MM.1S (cell line): Measurements from ENCODE around the gene ZBTB11.

Experiments used
- DNase-seq: peaks from one replicate; pipeline ENCODE4 v3.0.0-alpha.2; 2015
- H2AFZ ChIP-seq: fragments of 300-600 bp; sonication (generic); 2 replicates; pipeline ENCODE4 v1.6.0; 2016; ENCODE audit warnings: antibody characterized with exemption, low read length
- H3F3A ChIP-seq: fragments of 300-600 bp; sonication (generic); 2 replicates; pipeline ENCODE4 v1.6.1; 2016; ENCODE audit warnings: mild to moderate bottlenecking, antibody characterized with exemption, low read length, moderate library complexity, mixed read lengths; ENCODE audit not compliant: insufficient read depth
- H3K27ac ChIP-seq: fragments of 300-600 bp; sonication (generic); 2 replicates; pipeline ENCODE4 v1.5.1; 2016; ENCODE audit warnings: mild to moderate bottlenecking, low read length
- H3K27me3 ChIP-seq: fragments of 300-600 bp; sonication (generic); replicated peaks from 2 replicates; pipeline ENCODE4 v1.6.0; 2016; ENCODE audit warnings: low read length; ENCODE audit not compliant: insufficient read depth
- H3K36me3 ChIP-seq: fragments of 300-600 bp; sonication (generic); replicated peaks from 2 replicates; pipeline ENCODE4 v1.6.1; 2016; ENCODE audit warnings: mild to moderate bottlenecking, low read length, mixed read lengths; ENCODE audit not compliant: insufficient read depth
- H3K4me1 ChIP-seq: fragments of 300-600 bp; sonication (generic); 2 replicates; pipeline ENCODE4 v1.6.1; 2016; ENCODE audit warnings: low read length, mixed read lengths
- H3K4me2 ChIP-seq: fragments of 300-600 bp; sonication (generic); 2 replicates; pipeline ENCODE4 v1.6.0; 2016; ENCODE audit warnings: low read depth, low read length
- H3K4me3 ChIP-seq: fragments of 300-600 bp; sonication (generic); 2 replicates; pipeline ENCODE4 v1.5.1; 2016; ENCODE audit warnings: low read length, mixed read lengths
- H3K79me2 ChIP-seq: fragments of 300-600 bp; sonication (generic); 2 replicates; pipeline ENCODE4 v1.6.1; 2016; ENCODE audit warnings: mixed run types, low read length, mixed read lengths
- H3K9ac ChIP-seq: fragments of 300-600 bp; sonication (generic); 2 replicates; pipeline ENCODE4 v1.6.1; 2016; ENCODE audit warnings: low read length, mixed read lengths
- H3K9me2 ChIP-seq: fragments of 300-600 bp; sonication (generic); replicated peaks from 2 replicates; pipeline ENCODE4 v1.6.1; 2016; ENCODE audit warnings: mild to moderate bottlenecking, low read length, mixed read lengths; ENCODE audit not compliant: insufficient read depth
- H3K9me3 ChIP-seq: fragments of 300-600 bp; sonication (generic); replicated peaks from 2 replicates; pipeline ENCODE4 v1.6.1; 2016; ENCODE audit warnings: mild to moderate bottlenecking, low read length, mixed read lengths; ENCODE audit not compliant: insufficient read depth
- H4K20me1 ChIP-seq: fragments of 300-600 bp; sonication (generic); 2 replicates; pipeline ENCODE4 v1.6.1; 2016; ENCODE audit warnings: mild to moderate bottlenecking, low read length, moderate library complexity, mixed read lengths; ENCODE audit not compliant: insufficient read depth
- CTCF ChIP-seq: fragments of 300-600 bp; sonication (generic); IDR thresholded peaks from 2 replicates; pipeline ENCODE4 v1.5.1; 2016; ENCODE audit warnings: antibody characterized with exemption, low read length, mixed read lengths
- EZH2 ChIP-seq: fragments of 300-600 bp; sonication (generic); optimal IDR thresholded peaks from 2 replicates; pipeline ENCODE3; 2017; ENCODE audit warnings: low read depth, mild to moderate bottlenecking, antibody characterized with exemption, low read length, mixed read lengths
- EZH2phosphoT487 ChIP-seq: fragments of 300-600 bp; sonication (generic); IDR thresholded peaks from 2 replicates; pipeline ENCODE4 v1.6.1; 2018; ENCODE audit warnings: antibody characterized with exemption, low read length

Gene ZBTB11

GRCh38 chr3:101676765-101677435, at the start of gene ZBTB11:
Gene ZBTB11, minus strand, starts transcription at chr3:101677132. Its CDS starts 218 bp downstream, at chr3:101676914.
- Histone ChIP-seq H3K27ac (peak within 1 kb of the TSS; percentile 95), H4K20me1 (no peaks in the 10 kb centered on the region), H3F3A (peaks cover 33% of the 10 kb centered on the region), H3K4me3 (peak within 1 kb of the TSS; percentile 100), H3K9me2 (no peaks in the 10 kb centered on the region), H3K4me2 (peak within 1 kb of the TSS; percentile 89), H3K36me3 (peaks cover 15% of the 10 kb centered on the region), H3K27me3 (no peaks in the 10 kb centered on the region), H3K9me3 (no peaks in the 10 kb centered on the region), H3K4me1 (peaks cover 15% of the 10 kb centered on the region), H2AFZ (peak within 1 kb of the TSS; percentile 99), H3K79me2 (peaks cover 74% of the 10 kb centered on the region), H3K9ac (peak within 1 kb of the TSS; percentile 98)
- TF ChIP-seq EZH2phosphoT487 (no peak), CTCF (peak; percentile 32)
- peak; percentile 99 for DNase-seq

- Histone ChIP-seq H2AFZ (peak overlapping the region; percentile 91; the same call in 1 of the 2 replicates), H3K4me2 (peak overlapping the region; percentile 70), H3K27me3 (no peaks in the 10 kb centered on the region), H3K4me3 (peak overlapping the region; percentile 93), H3K9me3 (no peaks in the 10 kb centered on the region), H3K9me2 (no peaks in the 10 kb centered on the region), H4K20me1 (no peaks in the 10 kb centered on the region; the same call in 1 of the 2 replicates), H3K36me3 (0 out of 2 replicates have a peak, but pooled peaks cover 7% of the 10 kb centered on the region), H3K27ac (peak overlapping the region; percentile 75; the same call in 1 of the 2 replicates), H3K9ac (peak overlapping the region; percentile 87), H3K79me2 (peaks cover 43% of the 10 kb centered on the region), H3K4me1 (peaks cover 19% of the 10 kb centered on the region), H3F3A (peaks cover 27% of the 10 kb centered on the region)
- TF ChIP-seq EZH2phosphoT487 (no peak), EZH2 (no peak), CTCF (no peak)
- DNase-seq, result no peak
Observed at GRCh38 chr3:101725890-101726275, 49.0 kb upstream of the ZBTB11 start.

GRCh38 chr3:101725194-101725889, 48.4 kb upstream of the ZBTB11 start:
- H3K4me1 ChIP-seq, result peaks cover 22% of the 10 kb centered on the region
- peaks cover 32% of the 10 kb centered on the region for H3F3A ChIP-seq
- no peaks in the 10 kb centered on the region for H3K9me2 ChIP-seq
- peak; percentile 44 for DNase-seq
- peak overlapping the region; percentile 91 for H2AFZ ChIP-seq
- 0 out of 2 replicates have a peak, but pooled peaks cover 7% of the 10 kb centered on the region for H3K36me3 ChIP-seq
- peak overlapping the region; percentile 70 for H3K4me2 ChIP-seq
- peak overlapping the region; percentile 93 for H3K4me3 ChIP-seq
- H4K20me1 ChIP-seq, result no peaks in the 10 kb centered on the region; the same call in 1 of the 2 replicates
- H3K9ac ChIP-seq, result peak overlapping the region; percentile 87
- TF ChIP-seq EZH2phosphoT487, result no peak
- no peak for TF ChIP-seq CTCF
- no peak for TF ChIP-seq EZH2
- H3K79me2 ChIP-seq, result peaks cover 43% of the 10 kb centered on the region
- H3K27me3 ChIP-seq, result no peaks in the 10 kb centered on the region
- no peaks in the 10 kb centered on the region for H3K9me3 ChIP-seq
- H3K27ac ChIP-seq, result peak overlapping the region; percentile 75
